Measurements from ENCODE around the gene INPP4B. TPM values are rescaled to one million over a fixed set of nuclear protein-coding genes. Genes with fewer than 3 reads are reported as not detected.

Gene INPP4B
- total RNA-seq, 1 experiment from 2014 or later: 53.7 TPM

DNA sequence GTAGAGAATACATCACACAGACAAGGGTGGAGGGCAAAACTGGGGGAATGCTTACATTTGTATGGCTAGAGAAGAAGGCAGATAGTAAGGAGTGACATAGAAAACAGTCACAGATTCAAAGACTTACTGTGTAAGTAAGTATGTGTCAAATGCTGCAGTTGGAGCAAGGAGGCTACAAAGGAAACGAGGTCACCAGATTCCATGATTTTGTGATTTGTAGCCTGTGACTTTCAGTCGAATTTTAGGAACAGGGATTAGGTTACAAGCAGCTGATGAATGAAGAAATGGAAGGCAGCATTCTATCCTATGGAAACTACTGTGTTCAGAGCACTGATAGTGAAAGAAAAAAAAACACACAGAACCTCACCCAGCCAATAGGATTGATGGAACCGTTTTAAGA, 801.8 kb downstream of the INPP4B start:
- Histone ChIP-seq H3K36me3 (ENCODE audit: low read depth) (no peaks in the 10 kb centered on the region), H3K4me3 (no peak overlapping the region), H3F3A (ENCODE audit: insufficient read depth, low read depth) (no peaks in the 10 kb centered on the region), H3K27me3 (ENCODE audit: insufficient read depth, low read depth) (no peaks in the 10 kb centered on the region), H3K9me3 (ENCODE audit: insufficient read depth, low read depth) (no peaks in the 10 kb centered on the region), H3K4me2 (no peak overlapping the region), H2AFZ (no peak overlapping the region), H4K20me1 (ENCODE audit: insufficient read depth) (no peaks in the 10 kb centered on the region), H3K79me2 (ENCODE audit: low read depth) (no peaks in the 10 kb centered on the region), H3K9me2 (ENCODE audit: insufficient read depth) (no peaks in the 10 kb centered on the region), H3K4me1 (replicated peaks; ENCODE audit: insufficient read depth) (no peaks in the 10 kb centered on the region), H3K27ac (no peak overlapping the region)
- TF ChIP-seq EZH2 (IDR thresholded peaks at IDR 0.05; ENCODE audit: low read depth): no peak
- TF ChIP-seq, protein P1, sequence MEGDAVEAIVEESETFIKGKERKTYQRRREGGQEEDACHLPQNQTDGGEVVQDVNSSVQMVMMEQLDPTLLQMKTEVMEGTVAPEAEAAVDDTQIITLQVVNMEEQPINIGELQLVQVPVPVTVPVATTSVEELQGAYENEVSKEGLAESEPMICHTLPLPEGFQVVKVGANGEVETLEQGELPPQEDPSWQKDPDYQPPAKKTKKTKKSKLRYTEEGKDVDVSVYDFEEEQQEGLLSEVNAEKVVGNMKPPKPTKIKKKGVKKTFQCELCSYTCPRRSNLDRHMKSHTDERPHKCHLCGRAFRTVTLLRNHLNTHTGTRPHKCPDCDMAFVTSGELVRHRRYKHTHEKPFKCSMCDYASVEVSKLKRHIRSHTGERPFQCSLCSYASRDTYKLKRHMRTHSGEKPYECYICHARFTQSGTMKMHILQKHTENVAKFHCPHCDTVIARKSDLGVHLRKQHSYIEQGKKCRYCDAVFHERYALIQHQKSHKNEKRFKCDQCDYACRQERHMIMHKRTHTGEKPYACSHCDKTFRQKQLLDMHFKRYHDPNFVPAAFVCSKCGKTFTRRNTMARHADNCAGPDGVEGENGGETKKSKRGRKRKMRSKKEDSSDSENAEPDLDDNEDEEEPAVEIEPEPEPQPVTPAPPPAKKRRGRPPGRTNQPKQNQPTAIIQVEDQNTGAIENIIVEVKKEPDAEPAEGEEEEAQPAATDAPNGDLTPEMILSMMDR (conservative IDR thresholded peaks at IDR 0.05): no peak
- no peak for DNase-seq
- intact Hi-C loops (cut with micrococcal nuclease; ENCODE audit: unreplicated experiment): no loop called here
- ChIA-PET POLR2A (ENCODE audit: unreplicated experiment) (no interaction called here), CTCF (no interaction called here)
- BruUV-seq (replicated peaks): no TSS peak

DNA sequence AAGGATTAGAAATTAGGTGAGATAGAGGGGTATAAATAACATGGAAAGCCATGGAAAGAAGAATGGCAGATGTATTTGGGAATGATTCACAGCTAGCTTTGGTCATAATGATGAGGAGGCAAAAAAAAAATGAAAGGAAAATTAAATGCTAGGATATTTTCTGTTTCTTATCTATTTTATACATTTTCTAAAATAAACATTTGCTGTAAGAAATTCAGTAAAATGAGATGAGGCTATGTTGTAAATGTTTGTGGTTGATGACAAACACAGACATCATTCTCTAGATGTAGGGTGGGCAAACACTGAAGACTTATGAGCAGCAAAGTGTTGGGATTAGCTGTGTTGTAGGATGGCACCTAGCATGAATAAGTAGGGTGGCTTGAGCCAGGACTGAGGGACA, 802.6 kb downstream of the INPP4B start:
- DNase-seq: no peak
- Histone ChIP-seq H3K9me3 (ENCODE audit: insufficient read depth, low read depth) (no peaks in the 10 kb centered on the region), H3K27ac (no peak overlapping the region), H4K20me1 (ENCODE audit: insufficient read depth) (no peaks in the 10 kb centered on the region), H3F3A (ENCODE audit: insufficient read depth, low read depth) (no peaks in the 10 kb centered on the region), H3K4me1 (replicated peaks; ENCODE audit: insufficient read depth) (no peaks in the 10 kb centered on the region), H3K27me3 (ENCODE audit: insufficient read depth, low read depth) (no peaks in the 10 kb centered on the region), H3K9me2 (ENCODE audit: insufficient read depth) (no peaks in the 10 kb centered on the region), H3K4me2 (no peak overlapping the region), H2AFZ (no peak overlapping the region), H3K4me3 (no peak overlapping the region), H3K79me2 (ENCODE audit: low read depth) (no peaks in the 10 kb centered on the region), H3K36me3 (ENCODE audit: low read depth) (no peaks in the 10 kb centered on the region)
- BruUV-seq (replicated peaks): no TSS peak
- intact Hi-C loops (cut with micrococcal nuclease; ENCODE audit: unreplicated experiment): no loop called here
- no peak for TF ChIP-seq EZH2 (IDR thresholded peaks at IDR 0.05; ENCODE audit: low read depth)
- TF ChIP-seq, protein P1 (conservative IDR thresholded peaks at IDR 0.05): no peak
- CTCF ChIA-PET: no interaction called here
- POLR2A ChIA-PET (ENCODE audit: unreplicated experiment): no interaction called here

DNA sequence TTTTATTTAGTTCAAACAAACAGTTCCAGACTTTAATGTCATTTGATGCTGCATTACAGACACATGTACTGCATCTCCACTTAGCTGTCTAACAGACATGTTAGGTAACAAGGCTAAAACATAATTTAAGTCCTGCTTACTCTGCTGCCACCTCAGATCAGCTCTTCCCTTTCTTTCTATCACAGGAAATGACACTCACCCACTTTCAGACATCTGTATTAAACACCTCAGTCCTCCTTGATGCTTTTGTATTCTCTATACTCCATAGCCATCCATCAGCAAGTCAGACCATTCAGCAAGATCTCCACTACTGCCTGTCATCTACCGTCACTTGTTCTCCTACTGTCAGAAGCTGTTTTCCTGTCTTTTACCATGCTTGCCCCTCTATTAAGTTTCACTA, 804.3 kb downstream of the INPP4B start:
- H3K4me1 ChIP-seq (replicated peaks; ENCODE audit: insufficient read depth): no peaks in the 10 kb centered on the region

More for the DNA sequence above, 804.3 kb downstream of the INPP4B start:
- no peak overlapping the region for H2AFZ ChIP-seq
- H3K27me3 ChIP-seq (ENCODE audit: insufficient read depth, low read depth): no peaks in the 10 kb centered on the region
- no peak for DNase-seq
- BruUV-seq (replicated peaks): no TSS peak
- H3K79me2 ChIP-seq (ENCODE audit: low read depth): no peaks in the 10 kb centered on the region
- ChIA-PET POLR2A (ENCODE audit: unreplicated experiment) (interaction anchor here (0.6 kb wide), 1 partner anchor 85 kb away, joined by 7 read pairs; no protein-coding TSS in a partner anchor), CTCF (no interaction called here)
- no peak overlapping the region for H3K4me2 ChIP-seq
- no peaks in the 10 kb centered on the region for H3K36me3 ChIP-seq (ENCODE audit: low read depth)
- TF ChIP-seq, protein P1 (conservative IDR thresholded peaks at IDR 0.05): no peak
- TF ChIP-seq EZH2 (IDR thresholded peaks at IDR 0.05; ENCODE audit: low read depth): no peak
- H3F3A ChIP-seq (ENCODE audit: insufficient read depth, low read depth): no peaks in the 10 kb centered on the region
- no peak overlapping the region for H3K27ac ChIP-seq
- H3K9me3 ChIP-seq (ENCODE audit: insufficient read depth, low read depth): no peaks in the 10 kb centered on the region
- intact Hi-C loops (cut with micrococcal nuclease; ENCODE audit: unreplicated experiment): no loop called here
- H3K9me2 ChIP-seq (ENCODE audit: insufficient read depth): no peaks in the 10 kb centered on the region
- no peaks in the 10 kb centered on the region for H4K20me1 ChIP-seq (ENCODE audit: insufficient read depth)
- H3K4me3 ChIP-seq: no peak overlapping the region
